Breast epithelium (tissue), 4 donors: Measurements from ENCODE around the gene PXDN. TPM values are rescaled to one million over a fixed set of nuclear protein-coding genes. Genes with fewer than 3 reads are reported as not detected.

ENCODE experiments used
- DNase-seq, 2 donors: peaks; one replicate each; pipeline ENCODE4 v3.0.0-alpha.2; 2019; ENCODE audit warnings: low spot score in 2 of 2
- H3K27ac ChIP-seq, 2 donors: fragments of 200-600 bp; sonication (generic) in 1 of 2; one replicate each; pipeline ENCODE4 v1.5.1; 2016 to 2019; ENCODE audit warnings: mild to moderate bottlenecking in 1 of 2
- H3K27me3 ChIP-seq, 2 donors: fragments of 200-600 bp; sonication (generic) in 1 of 2; one replicate each; pipeline versions ENCODE4 v1.5.1 to v1.6.0; 2017 to 2019; ENCODE audit warnings: control low read depth in 1 of 2, mild to moderate bottlenecking in 1 of 2
- H3K36me3 ChIP-seq: fragments of 200-600 bp; one replicate; pipeline ENCODE4 v1.5.1; 2019
- H3K4me1 ChIP-seq, 2 donors: fragments of 200-600 bp; sonication (generic); one replicate each; pipeline ENCODE4 v1.5.1; 2016 to 2019; ENCODE audit warnings: control low read depth in 1 of 2
- H3K4me3 ChIP-seq, 3 donors: fragments of 200-600 bp; sonication (generic); 1 replicate in 2 of 3; 2 replicates in 1 of 3; pipeline ENCODE4 v1.5.1; 2016 to 2019; ENCODE audit warnings: mild to moderate bottlenecking in 3 of 3, moderate library complexity in 2 of 3
- H3K9me3 ChIP-seq, 2 donors: fragments of 200-600 bp; sonication (generic) in 1 of 2; one replicate each; pipeline ENCODE4 v1.5.1; 2016 to 2019; ENCODE audit warnings: control low read depth in 1 of 2
- POLR2A ChIP-seq: fragments of 450-650 bp; IDR thresholded peaks from one replicate; pipeline ENCODE4 v1.6.1; 2016; ENCODE audit warnings: antibody characterized with exemption, mild to moderate bottlenecking, moderate library complexity
- POLR2AphosphoS5 ChIP-seq, 3 donors: sonication (generic); formaldehyde crosslinking; IDR thresholded peaks; one replicate each; pipeline ENCODE4 v1.6.1; 2017; ENCODE audit warnings: antibody characterized with exemption in 3 of 3
- intact Hi-C: fragments of 100-400 bp; cut with DNase I; formaldehyde crosslinking; loops from one replicate; pipeline ENCODE4 v1.15.1; 2023; ENCODE audit warnings: low total_unique reads
- total RNA-seq, 3 donors: library from RNA; depleted of rRNA; stranded (reverse); fragments of >200 nt; gene quantifications; one replicate each; pipeline ENCODE4 v1.1.0, GENCODE V29; 2016
- TF ChIP-seq, protein P1 (sequence below), 3 donors: fragments of 450-650 bp; IDR thresholded peaks; one replicate each; pipeline ENCODE4 v1.5.1; 2016 to 2017; ENCODE audit warnings: antibody characterized with exemption in 3 of 3, mild to moderate bottlenecking in 3 of 3, moderate library complexity in 3 of 3

Gene PXDN
- total RNA-seq, 3 donors from 2014 or later: 42.4 to 108 (median 64.2) TPM

DNA sequence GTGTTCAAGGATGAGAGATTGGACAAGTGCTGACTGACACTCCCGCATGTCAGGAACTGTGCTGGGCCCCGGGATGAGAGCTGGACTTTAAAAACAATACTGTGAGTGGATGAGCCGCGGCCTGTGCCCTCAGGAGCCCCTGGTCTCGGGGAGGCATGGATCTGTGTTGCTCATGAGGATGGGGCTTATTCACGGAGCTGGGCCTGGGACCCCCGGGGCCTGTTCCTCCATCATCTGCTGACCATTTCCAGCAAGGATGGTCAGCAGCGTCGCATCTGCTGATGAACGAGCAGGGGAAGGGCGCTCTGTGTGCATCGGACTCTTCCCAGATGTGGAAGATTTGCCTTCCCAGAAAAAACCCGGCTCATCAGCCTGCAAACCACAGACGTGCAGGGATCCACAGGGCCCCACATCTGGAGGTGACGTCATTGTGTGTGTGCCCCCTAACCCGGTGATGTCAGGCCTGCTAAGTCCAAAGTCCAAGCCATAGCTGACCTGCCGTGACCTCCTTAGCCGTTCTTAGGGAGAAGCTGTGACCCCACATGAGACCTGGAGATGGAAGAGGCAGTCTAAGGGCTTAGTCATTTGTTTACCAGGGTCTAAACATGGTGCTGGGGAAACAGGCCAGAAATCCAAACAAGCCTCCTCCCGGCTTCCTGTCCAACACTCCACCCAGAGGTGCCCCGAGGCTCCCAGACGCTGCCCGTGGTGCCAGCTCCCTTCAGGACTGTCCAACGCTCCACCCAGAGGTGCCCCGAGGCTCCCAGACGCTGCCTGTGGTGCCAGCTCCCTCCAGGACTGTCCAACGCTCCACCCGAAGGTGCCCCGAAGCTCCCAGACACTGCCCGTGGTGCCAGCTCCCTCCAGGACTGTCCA is 143.9 kb downstream of the PXDN start:
- intact Hi-C loops: no loop called here
- Histone ChIP-seq H3K27me3 (no peaks in the 10 kb centered on the region), H3K27ac (peak overlapping the region; percentile 75 to 89), H3K4me3 (no peak overlapping the region), H3K9me3 (no peaks in the 10 kb centered on the region), H3K36me3 (no peaks in the 10 kb centered on the region), H3K4me1 (no peaks in the 10 kb centered on the region)
- DNase-seq: no peak
- TF ChIP-seq POLR2AphosphoS5 (IDR thresholded peaks at IDR 0.05): no peak
- TF ChIP-seq, protein P1, sequence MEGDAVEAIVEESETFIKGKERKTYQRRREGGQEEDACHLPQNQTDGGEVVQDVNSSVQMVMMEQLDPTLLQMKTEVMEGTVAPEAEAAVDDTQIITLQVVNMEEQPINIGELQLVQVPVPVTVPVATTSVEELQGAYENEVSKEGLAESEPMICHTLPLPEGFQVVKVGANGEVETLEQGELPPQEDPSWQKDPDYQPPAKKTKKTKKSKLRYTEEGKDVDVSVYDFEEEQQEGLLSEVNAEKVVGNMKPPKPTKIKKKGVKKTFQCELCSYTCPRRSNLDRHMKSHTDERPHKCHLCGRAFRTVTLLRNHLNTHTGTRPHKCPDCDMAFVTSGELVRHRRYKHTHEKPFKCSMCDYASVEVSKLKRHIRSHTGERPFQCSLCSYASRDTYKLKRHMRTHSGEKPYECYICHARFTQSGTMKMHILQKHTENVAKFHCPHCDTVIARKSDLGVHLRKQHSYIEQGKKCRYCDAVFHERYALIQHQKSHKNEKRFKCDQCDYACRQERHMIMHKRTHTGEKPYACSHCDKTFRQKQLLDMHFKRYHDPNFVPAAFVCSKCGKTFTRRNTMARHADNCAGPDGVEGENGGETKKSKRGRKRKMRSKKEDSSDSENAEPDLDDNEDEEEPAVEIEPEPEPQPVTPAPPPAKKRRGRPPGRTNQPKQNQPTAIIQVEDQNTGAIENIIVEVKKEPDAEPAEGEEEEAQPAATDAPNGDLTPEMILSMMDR (IDR thresholded peaks at IDR 0.05): no peak
- no peak for TF ChIP-seq POLR2A

DNA sequence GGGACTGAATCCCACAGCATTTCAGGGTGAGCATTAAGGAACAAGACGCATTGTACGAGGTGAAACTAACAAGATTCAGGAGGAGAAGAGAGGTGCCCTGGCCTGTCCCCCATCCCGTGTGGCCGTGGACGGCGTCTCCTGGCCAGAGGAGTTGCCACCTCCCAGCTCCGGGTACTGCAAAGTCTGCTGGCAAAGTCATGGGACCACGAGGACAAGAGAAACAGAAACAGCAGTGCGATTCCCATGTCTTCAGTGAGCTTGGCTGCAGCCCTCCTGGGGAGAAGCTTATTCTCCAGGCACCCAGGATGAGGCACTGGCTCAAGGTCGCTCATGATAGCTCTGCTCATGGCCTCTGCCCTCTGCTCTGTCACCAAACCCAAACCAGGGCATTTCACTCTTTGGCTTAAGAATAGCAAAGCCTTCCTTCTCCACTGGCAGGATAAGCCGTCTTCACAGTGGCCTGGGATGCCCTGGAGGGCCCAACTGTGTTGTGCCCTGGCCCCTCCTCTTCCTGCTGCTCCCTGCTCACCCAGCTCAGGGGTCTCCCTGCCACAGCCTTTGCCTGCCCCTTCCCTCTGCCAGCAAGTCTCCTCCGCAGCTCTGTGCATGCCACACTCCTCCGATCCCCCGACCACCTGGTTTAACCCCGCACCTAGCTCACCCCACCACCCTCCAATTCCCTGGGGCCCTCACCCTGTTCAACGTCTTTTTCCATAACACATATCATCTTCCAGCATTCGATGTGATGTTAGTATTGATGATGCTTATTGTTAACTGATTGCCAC is 144.8 kb downstream of the PXDN start:
- no peak for DNase-seq
- intact Hi-C loops: no loop called here

DNA sequence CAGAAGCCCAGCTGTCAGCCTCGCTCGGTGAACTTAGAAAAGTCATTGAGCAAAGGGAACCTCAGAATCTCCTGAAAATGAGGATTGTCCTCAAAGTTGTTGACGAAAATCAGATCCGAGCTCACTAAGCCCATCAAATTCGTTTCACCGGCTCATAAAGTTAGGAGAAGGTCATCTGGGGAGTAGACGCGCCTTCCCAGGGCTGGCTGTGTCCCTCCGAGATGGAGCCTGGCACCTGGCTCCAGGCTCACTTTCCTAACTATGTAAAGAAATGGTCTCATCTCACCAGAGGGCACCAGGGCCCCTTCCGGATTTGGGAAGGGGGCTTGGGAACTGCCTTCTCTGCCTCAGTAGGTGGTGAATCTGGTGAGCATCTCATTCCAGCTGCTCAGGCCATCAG is 145.5 kb downstream of the PXDN start:
- Histone ChIP-seq H3K36me3 (no peaks in the 10 kb centered on the region), H3K27ac (no peak overlapping the region), H3K27me3 (no peaks in the 10 kb centered on the region), H3K4me1 (no peaks in the 10 kb centered on the region), H3K9me3 (no peaks in the 10 kb centered on the region), H3K4me3 (no peak overlapping the region)
- intact Hi-C loops: no loop called here
- no peak for DNase-seq
- TF ChIP-seq POLR2AphosphoS5 (IDR thresholded peaks at IDR 0.05): no peak
- no peak for TF ChIP-seq POLR2A
- TF ChIP-seq, protein P1 (IDR thresholded peaks at IDR 0.05): no peak

More for the DNA sequence above, 144.8 kb downstream of the PXDN start:
- Histone ChIP-seq H3K27ac (peak overlapping the region; percentile 75 to 89), H3K4me1 (no peaks in the 10 kb centered on the region), H3K9me3 (no peaks in the 10 kb centered on the region), H3K27me3 (no peaks in the 10 kb centered on the region), H3K4me3 (no peak overlapping the region), H3K36me3 (no peaks in the 10 kb centered on the region)
- TF ChIP-seq POLR2A: no peak
- no peak for TF ChIP-seq POLR2AphosphoS5 (IDR thresholded peaks at IDR 0.05)
- TF ChIP-seq, protein P1 (IDR thresholded peaks at IDR 0.05): no peak

DNA sequence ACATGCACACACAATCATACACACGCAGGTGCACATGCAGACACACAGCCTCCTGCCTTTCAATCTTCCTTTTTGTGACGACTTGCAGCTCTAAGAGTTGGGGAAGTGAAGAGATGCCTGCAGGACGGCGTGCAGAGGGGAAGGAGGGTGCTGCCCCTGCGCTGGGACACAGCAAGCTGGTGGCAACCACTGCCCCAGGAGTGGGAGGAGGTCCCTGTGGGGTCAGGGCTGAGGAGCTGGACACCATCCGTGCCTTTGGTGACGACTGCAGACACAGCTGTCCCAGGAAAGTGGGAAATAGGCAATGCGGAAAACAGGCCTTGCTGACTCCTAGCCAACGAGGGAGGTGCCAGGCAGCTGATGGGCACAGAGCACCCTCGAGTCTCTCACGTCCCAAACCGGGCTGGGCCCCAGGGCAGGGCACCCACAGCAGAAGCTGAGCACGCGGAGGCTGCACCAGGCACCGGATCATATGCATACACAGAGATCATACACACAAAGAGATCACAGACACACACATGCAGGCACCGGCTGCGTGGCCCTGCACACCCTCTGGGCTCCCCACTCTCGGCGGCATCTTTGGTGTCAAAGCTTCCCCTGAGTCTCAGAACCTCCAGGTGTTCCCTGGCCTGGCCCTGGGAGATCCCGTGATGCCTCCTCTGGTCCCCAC is 146.1 kb downstream of the PXDN start:
- intact Hi-C loops: no loop called here
- TF ChIP-seq, protein P1 (IDR thresholded peaks at IDR 0.05): no peak
- TF ChIP-seq POLR2A: no peak
- TF ChIP-seq POLR2AphosphoS5 (IDR thresholded peaks at IDR 0.05): no peak
- H3K27me3 ChIP-seq: no peaks in the 10 kb centered on the region
- H3K4me1 ChIP-seq: peaks cover 0 to 4% of the 10 kb centered on the region in 2 donors
- H3K36me3 ChIP-seq: no peaks in the 10 kb centered on the region
- no peak overlapping the region for H3K4me3 ChIP-seq
- DNase-seq: no peak
- no peak overlapping the region for H3K27ac ChIP-seq
- no peaks in the 10 kb centered on the region for H3K9me3 ChIP-seq
